Erythroblast (primary cell): Measurements from ENCODE around the gene DPEP2.

Experiments
- GATA1 ChIP-seq: IDR thresholded peaks from 2 replicates; pipeline ENCODE4 v1.6.1; 2011; ENCODE audit warnings: low read depth, mild to moderate bottlenecking, control low read depth, low read length, moderate library complexity
- POLR2A ChIP-seq: IDR thresholded peaks from 2 replicates; pipeline ENCODE4 v1.6.1; 2011; ENCODE audit warnings: mild to moderate bottlenecking, low read length

DNA sequence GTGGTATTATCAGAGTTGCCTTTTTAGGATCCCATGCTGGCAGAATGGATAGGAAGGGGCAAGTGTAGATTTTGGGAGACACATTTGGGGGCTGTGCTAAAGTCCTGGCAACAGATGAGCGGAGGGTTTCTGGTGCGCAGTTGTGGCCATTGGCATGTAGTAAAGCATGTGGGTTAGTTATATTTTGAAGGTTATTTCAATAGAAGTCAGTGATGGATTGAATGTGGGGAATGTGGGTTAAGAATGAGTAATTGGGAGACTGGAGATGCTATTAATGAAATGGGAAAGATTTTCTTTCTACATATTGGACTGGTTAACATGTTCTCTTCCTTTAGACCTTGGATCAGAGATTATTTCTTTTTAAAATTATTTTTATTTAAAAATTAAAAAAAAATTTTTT lies 33.8 kb upstream of the DPEP2 start:
- TF ChIP-seq POLR2A (no peak), GATA1 (no peak)
